ENCODE results near the gene DNAJA2.

DNA sequence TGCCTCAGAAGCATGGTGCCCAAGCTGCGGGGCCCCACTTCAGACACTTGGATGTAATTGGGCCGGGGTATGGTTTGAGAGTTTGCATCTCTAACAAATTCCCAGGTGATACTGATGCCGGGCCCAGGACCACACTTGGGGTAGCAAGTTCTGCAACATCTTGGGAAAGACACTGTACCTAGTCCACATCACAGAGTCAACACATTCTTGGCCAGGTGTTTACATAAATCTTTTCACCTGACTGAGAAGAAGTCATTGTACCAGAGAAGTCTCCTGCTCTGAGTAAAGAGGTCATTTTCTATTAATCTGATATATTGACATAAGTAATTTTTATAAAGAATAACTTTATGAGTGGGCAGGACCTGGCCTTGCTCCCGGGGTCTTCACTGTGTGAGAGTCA, 61.8 kb downstream of the DNAJA2 start:
- no peak for TF ChIP-seq POLR2AphosphoS5 (IDR thresholded peaks at IDR 0.05)
- no peak for TF ChIP-seq EP300 (IDR thresholded peaks at IDR 0.05)
- TF ChIP-seq, protein P1, sequence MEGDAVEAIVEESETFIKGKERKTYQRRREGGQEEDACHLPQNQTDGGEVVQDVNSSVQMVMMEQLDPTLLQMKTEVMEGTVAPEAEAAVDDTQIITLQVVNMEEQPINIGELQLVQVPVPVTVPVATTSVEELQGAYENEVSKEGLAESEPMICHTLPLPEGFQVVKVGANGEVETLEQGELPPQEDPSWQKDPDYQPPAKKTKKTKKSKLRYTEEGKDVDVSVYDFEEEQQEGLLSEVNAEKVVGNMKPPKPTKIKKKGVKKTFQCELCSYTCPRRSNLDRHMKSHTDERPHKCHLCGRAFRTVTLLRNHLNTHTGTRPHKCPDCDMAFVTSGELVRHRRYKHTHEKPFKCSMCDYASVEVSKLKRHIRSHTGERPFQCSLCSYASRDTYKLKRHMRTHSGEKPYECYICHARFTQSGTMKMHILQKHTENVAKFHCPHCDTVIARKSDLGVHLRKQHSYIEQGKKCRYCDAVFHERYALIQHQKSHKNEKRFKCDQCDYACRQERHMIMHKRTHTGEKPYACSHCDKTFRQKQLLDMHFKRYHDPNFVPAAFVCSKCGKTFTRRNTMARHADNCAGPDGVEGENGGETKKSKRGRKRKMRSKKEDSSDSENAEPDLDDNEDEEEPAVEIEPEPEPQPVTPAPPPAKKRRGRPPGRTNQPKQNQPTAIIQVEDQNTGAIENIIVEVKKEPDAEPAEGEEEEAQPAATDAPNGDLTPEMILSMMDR (IDR thresholded peaks at IDR 0.05) = no peak

All from sigmoid colon (tissue), 4 donors.